Measurements from ENCODE around the gene GNAS-AS1. TPM values are rescaled to one million over a fixed set of nuclear protein-coding genes. Genes with fewer than 3 reads are reported as not detected.

GNAS-AS1 gene
- total RNA-seq, 2 donors from 2014 or later, result 0.88 to 1.7 TPM

- DNase-seq, result no peak
- intact Hi-C loops (cut with DNase I), result no loop called here
- Histone ChIP-seq H3K4me1 (no peaks in the 10 kb centered on the region), H3K4me3 (no peak overlapping the region), H3K36me3 (no peaks in the 10 kb centered on the region), H3K9me3 (no peaks in the 10 kb centered on the region), H3K27me3 (no peaks in the 10 kb centered on the region), H3K27ac (no peak overlapping the region), H3K9ac (ENCODE audit: low read depth in 2 of 2, low read length in 2 of 2) (no peak overlapping the region)
- TF ChIP-seq CTCF (IDR thresholded peaks at IDR 0.05), result no peak
These were observed 33.0 kb downstream of the GNAS-AS1 start for GRCh38 chr20:58817748-58818147.

DNA sequence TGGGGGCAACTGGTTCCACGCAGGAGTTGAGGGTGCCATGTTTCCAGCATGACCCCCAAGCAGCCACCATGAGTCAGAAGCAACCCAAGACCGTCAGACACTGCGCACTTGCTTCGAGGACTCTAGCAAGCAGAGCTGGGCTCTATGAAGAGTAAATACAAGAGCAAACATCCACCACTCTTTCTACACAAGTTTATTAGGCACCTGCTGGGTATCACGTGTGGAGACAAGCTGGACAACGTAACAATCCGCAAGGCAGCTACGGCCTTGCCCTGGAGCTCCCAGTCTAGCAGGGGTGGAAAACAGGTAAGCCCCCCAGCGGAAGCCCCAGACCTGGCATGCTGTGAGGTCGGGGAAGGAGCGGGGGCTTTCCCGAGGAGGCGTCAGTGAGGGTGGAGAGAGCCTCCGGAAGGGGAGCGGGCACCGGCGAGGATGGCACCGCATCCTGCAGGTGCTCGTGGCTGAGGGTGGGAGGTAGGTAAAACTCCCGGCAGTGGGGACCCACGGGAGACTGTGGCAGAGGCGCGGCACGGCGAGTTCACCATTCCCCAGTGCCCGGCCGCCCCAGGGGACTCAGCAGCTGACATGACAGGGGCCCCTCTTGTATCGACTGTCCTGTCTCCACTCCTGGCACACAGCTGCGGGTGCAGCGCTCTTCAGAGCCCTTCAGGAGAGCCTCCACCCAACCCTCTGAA is 33.6 kb downstream of the GNAS-AS1 start:
- Histone ChIP-seq H3K36me3 (no peaks in the 10 kb centered on the region), H3K4me1 (no peaks in the 10 kb centered on the region), H3K27me3 (no peaks in the 10 kb centered on the region), H3K27ac (no peak overlapping the region), H3K9me3 (no peaks in the 10 kb centered on the region), H3K9ac (ENCODE audit: low read depth in 2 of 2, low read length in 2 of 2) (no peak overlapping the region), H3K4me3 (no peak overlapping the region)
- intact Hi-C loops (cut with DNase I), result no loop called here
- no peak for DNase-seq
- no peak for TF ChIP-seq CTCF (IDR thresholded peaks at IDR 0.05)

- intact Hi-C loops (cut with DNase I), result no loop called here
- no peaks in the 10 kb centered on the region for H3K36me3 ChIP-seq
- no peaks in the 10 kb centered on the region for H3K9me3 ChIP-seq
- H3K27me3 ChIP-seq, result no peaks in the 10 kb centered on the region
- H3K4me1 ChIP-seq, result no peaks in the 10 kb centered on the region
- DNase-seq, result no peak
- no peak overlapping the region for H3K9ac ChIP-seq (ENCODE audit: low read depth in 2 of 2, low read length in 2 of 2)
- no peak for TF ChIP-seq CTCF (IDR thresholded peaks at IDR 0.05)
- H3K27ac ChIP-seq, result no peak overlapping the region
- H3K4me3 ChIP-seq, result no peak overlapping the region
These were observed 34.7 kb downstream of the GNAS-AS1 start for GRCh38 chr20:58816051-58816450.

- intact Hi-C loops (cut with DNase I), result no loop called here
- H3K9me3 ChIP-seq, result no peaks in the 10 kb centered on the region
- H3K27ac ChIP-seq, result no peak overlapping the region
- H3K4me1 ChIP-seq, result no peaks in the 10 kb centered on the region
- no peak overlapping the region for H3K4me3 ChIP-seq
- H3K27me3 ChIP-seq, result no peaks in the 10 kb centered on the region
- no peak for DNase-seq
- H3K36me3 ChIP-seq, result no peaks in the 10 kb centered on the region
- TF ChIP-seq CTCF (IDR thresholded peaks at IDR 0.05), result no peak
- H3K9ac ChIP-seq (ENCODE audit: low read depth in 2 of 2, low read length in 2 of 2), result no peak overlapping the region
These were observed 35.3 kb downstream of the GNAS-AS1 start for GRCh38 chr20:58815448-58815847.

DNA sequence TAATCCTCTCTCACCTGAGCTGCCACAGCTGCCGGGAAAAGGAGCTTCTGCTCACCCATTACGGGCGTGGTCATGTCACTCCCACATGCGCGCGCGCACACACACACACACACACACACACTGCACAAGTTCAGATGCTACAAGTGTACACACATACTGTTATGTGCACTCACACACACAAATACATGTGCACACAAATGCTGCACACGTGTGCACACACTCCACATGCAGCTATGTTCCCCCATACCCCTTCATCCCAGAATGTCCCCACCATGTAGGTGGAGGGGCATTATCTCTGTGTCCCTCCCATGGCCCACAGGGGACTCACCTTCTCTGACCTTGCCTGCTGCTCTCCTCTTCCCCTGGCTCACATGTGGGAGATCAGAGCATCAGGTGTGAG is 37.3 kb downstream of the GNAS-AS1 start:
- no peak for DNase-seq
- no peak overlapping the region for H3K27ac ChIP-seq
- no peak overlapping the region for H3K9ac ChIP-seq (ENCODE audit: low read depth in 2 of 2, low read length in 2 of 2)
- H3K4me1 ChIP-seq, result no peaks in the 10 kb centered on the region
- no peak overlapping the region for H3K4me3 ChIP-seq
- no peak for TF ChIP-seq CTCF (IDR thresholded peaks at IDR 0.05)
- no peaks in the 10 kb centered on the region for H3K36me3 ChIP-seq
- intact Hi-C loops (cut with DNase I), result no loop called here
- H3K27me3 ChIP-seq, result no peaks in the 10 kb centered on the region
- no peaks in the 10 kb centered on the region for H3K9me3 ChIP-seq
